ENCODE measurements around the gene ITIH3. TPM values are rescaled to one million over a fixed set of nuclear protein-coding genes. Genes with fewer than 3 reads are reported as not detected.
"Not testable (repeated sequence)": the region's sequence is repeated elsewhere in the genome, so short reads cannot be mapped to it uniquely, and the experiment has no call there.

ITIH3 gene
- total RNA-seq, 2 experiments from 2014 or later = not detected

- Mint-ChIP-seq H3K27ac (no peak overlapping the region), H3K4me3 (no peak overlapping the region), H3K9me3 (no peaks in the 10 kb centered on the region), H3K4me1 (peaks cover 10% of the 10 kb centered on the region), H3K27me3 (no peaks in the 10 kb centered on the region), H3K36me3 (ENCODE audit: low read depth) (no peaks in the 10 kb centered on the region)
- POLR2A ChIA-PET = interaction anchor here (0.6 kb wide), 1 partner anchor 8 kb away, joined by 3 read pairs; no protein-coding TSS in a partner anchor
- CTCF ChIA-PET = interaction anchor here (0.6 kb wide), 1 partner anchor 46 kb away, joined by 3 read pairs; no protein-coding TSS in a partner anchor
- DNase-seq = no peak
These were observed 19.4 kb upstream of the ITIH3 start for GRCh38 chr3:52774901-52775864.

GRCh38 chr3:52775877-52776276 is 18.7 kb upstream of the ITIH3 start:
- Mint-ChIP-seq H3K27ac (no peak overlapping the region), H3K4me1 (peaks cover 10% of the 10 kb centered on the region), H3K9me3 (no peaks in the 10 kb centered on the region), H3K4me3 (no peak overlapping the region), H3K27me3 (no peaks in the 10 kb centered on the region), H3K36me3 (ENCODE audit: low read depth) (no peaks in the 10 kb centered on the region)
- ChIA-PET POLR2A (no interaction called here), CTCF (interaction anchor here (0.6 to 0.7 kb wide), 2 partner anchors 10 to 45 kb away, joined by 3 read pairs; no protein-coding TSS in a partner anchor)
- no peak for DNase-seq

DNA sequence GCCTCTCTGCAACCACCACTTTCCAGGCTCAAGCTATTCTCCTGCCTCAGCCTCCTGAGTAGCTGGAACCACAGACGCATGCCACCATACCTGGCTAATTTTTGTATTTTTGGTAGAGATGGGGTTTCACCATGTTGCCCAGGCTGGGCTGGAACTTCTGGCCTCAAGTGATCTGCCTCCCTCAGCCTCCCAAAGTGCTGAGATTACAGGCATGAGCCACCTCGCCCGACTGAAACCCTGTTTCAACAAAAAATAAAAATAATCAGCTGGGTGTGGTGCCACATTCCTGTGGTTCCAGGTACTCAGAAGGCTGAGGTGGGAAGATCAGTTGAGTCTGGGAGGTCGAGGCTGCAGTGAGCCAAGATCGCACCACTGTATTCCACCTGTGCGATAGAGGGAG is 18.1 kb upstream of the ITIH3 start:
- DNase-seq, H3K27ac Mint-ChIP-seq, H3K4me3 Mint-ChIP-seq: not testable (repeated sequence)

DNA sequence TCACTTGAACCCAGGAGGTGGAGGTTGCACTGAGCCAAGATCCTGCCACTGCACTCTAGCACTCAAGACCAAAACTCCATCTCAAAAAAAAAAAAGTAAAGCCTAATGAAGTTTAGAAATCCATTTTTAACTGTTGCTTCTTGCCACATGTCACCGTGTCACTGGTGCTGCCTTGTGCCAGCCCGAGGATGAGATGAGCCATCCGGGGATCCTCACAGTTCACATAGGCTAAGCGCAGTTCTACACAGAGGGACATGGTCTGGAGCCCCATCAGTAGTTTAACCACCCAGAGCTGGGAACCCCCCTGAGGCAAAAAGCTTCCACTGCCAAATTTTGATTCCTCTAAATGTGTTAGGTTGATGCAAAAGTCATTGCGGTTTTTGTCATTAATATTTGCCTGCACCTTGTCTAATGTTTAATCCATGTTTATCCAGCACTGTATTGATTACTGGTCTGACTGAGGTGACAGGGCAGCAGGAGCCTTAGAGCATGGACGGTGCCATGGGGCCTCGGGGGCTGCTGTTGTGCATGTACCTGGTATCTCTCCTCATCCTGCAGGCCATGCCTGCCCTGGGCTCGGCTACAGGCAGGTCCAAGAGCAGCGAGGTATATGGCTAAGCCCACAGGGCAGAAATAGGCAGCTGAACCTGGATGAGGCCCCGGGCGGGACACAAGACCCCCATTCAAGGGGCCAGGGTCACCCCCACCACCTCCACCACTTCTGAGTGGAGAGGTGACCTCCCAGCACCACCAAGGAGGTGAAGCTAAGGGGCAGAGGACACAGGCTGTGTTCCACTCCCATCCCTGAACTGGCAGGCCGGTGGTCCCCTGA is 17.3 kb upstream of the ITIH3 start, which contains the start of gene ITIH1:
Gene ITIH1, plus strand, starts transcription at position 473 of the 832 bp plus-strand sequence. Its CDS starts 17 bp downstream, at position 490.
- DNase-seq = no peak
- Mint-ChIP-seq H3K27me3 (peaks cover 6% of the 10 kb centered on the region), H3K9me3 (no peaks in the 10 kb centered on the region), H3K4me3 (no peak within 1 kb of the TSS), H3K27ac (no peak within 1 kb of the TSS), H3K36me3 (ENCODE audit: low read depth) (no peaks in the 10 kb centered on the region), H3K4me1 (no peaks in the 10 kb centered on the region)
- ChIA-PET CTCF (no interaction called here), POLR2A (no interaction called here)

More for the DNA sequence above, 18.1 kb upstream of the ITIH3 start:
- H3K4me1 Mint-ChIP-seq; H3K36me3 Mint-ChIP-seq (ENCODE audit: low read depth); H3K27me3 Mint-ChIP-seq; POLR2A ChIA-PET; H3K9me3 Mint-ChIP-seq: not testable (repeated sequence)
- CTCF ChIA-PET = interaction anchor here (0.7 kb wide), 1 partner anchor 11 kb away, joined by 3 read pairs; no protein-coding TSS in a partner anchor

GRCh38 chr3:52777959-52778805 is 16.4 kb upstream of the ITIH3 start:
- no peak for DNase-seq
- H3K4me3 Mint-ChIP-seq = no peak overlapping the region
- CTCF ChIA-PET = no interaction called here
- no peaks in the 10 kb centered on the region for H3K9me3 Mint-ChIP-seq
- H3K4me1 Mint-ChIP-seq = no peaks in the 10 kb centered on the region
- no peak overlapping the region for H3K27ac Mint-ChIP-seq
- H3K36me3 Mint-ChIP-seq (ENCODE audit: low read depth) = no peaks in the 10 kb centered on the region
- POLR2A ChIA-PET = no interaction called here
- peaks cover 13% of the 10 kb centered on the region for H3K27me3 Mint-ChIP-seq

DNA sequence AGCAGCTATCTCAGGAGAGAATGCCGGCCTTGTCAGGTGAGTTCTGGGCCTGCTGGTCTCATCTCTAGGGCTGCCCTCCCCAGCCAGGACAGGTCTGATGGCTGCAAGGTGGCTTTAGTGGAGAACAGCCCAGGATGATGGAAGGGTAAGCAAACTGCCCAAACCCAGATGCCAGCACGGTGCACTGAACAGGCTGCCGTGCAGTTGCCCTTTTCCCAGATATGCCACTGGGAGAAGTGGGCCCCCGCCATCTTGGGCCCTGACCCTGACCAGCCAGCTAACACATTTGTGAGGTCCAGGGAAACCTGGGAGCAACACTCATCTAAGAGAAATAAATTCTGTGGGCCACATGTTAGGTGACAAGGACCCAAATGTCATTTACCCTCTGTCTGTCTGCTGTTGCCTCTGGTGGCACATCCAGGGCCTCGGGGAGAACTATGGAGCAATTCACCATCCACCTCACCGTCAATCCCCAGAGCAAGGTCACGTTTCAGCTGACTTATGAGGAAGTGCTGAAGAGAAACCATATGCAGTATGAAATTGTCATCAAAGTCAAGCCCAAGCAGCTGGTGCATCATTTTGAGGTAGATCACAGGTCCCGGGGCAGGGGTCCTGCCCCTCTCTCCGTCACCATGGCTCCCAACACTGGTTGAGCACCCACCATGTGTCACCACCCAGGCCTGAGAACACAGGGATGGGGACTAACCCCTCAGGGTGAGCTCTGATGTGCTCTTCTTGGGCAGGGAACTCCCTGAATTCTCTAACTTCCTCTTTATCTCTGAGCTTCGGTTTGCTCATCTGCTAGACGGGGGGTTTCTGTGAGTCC is 15.4 kb upstream of the ITIH3 start:
- CTCF ChIA-PET = interaction anchor here (0.5 kb wide), 1 partner anchor 114 kb away, joined by 3 read pairs; no protein-coding TSS in a partner anchor
- H3K4me1 Mint-ChIP-seq = no peaks in the 10 kb centered on the region
- H3K4me3 Mint-ChIP-seq = no peak overlapping the region
- peaks cover 14% of the 10 kb centered on the region for H3K27me3 Mint-ChIP-seq
- POLR2A ChIA-PET = interaction anchor here (0.7 to 2.0 kb wide), 2 partner anchors 10 to 472 kb away, joined by 4 to 5 read pairs; no protein-coding TSS in a partner anchor
- no peaks in the 10 kb centered on the region for H3K9me3 Mint-ChIP-seq
- DNase-seq = peak; percentile 2
- H3K36me3 Mint-ChIP-seq (ENCODE audit: low read depth) = no peaks in the 10 kb centered on the region
- H3K27ac Mint-ChIP-seq = no peak overlapping the region

DNA sequence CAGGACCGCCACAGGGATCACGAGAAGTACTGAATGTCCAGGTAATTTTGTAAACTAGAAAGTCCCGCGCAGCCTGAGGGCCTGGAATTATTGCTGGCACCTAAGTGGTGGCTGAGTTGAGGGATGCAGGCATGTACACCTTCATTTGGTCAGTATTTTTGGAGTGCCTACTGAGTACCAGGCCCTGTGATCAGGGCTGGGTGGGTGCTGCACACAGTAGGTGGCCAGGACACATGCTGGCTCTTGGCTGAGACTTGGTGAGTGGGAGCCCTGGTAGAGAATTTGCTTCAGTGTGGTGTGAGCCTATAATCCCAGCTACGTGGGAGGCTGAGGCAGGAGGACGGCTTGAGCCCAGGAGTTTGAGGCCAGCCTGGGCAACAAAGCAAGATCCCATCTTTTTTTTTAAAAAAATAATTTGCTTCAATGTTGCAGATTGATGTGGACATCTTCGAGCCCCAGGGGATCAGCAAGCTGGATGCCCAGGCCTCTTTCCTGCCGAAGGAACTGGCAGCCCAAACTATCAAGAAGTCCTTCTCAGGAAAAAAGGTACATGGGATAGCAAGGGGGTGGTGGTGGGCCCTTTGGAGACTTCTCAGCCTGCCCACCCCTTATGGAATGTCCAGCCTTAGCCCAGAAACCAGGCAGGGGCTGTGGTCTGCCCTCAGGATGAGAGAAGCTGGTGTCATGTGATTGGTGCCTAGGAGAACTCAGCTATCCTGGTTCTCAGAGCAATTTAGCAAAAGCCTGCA is 14.6 kb upstream of the ITIH3 start:
- CTCF ChIA-PET = no interaction called here

GRCh38 chr3:52781741-52782140 is 12.9 kb upstream of the ITIH3 start:
- no peak for DNase-seq
- H3K9me3 Mint-ChIP-seq = no peaks in the 10 kb centered on the region
- H3K27ac Mint-ChIP-seq = no peak overlapping the region
- no peaks in the 10 kb centered on the region for H3K36me3 Mint-ChIP-seq (ENCODE audit: low read depth)
- peaks cover 14% of the 10 kb centered on the region for H3K27me3 Mint-ChIP-seq
- CTCF ChIA-PET = no interaction called here
- POLR2A ChIA-PET = no interaction called here
- no peak overlapping the region for H3K4me3 Mint-ChIP-seq
- no peaks in the 10 kb centered on the region for H3K4me1 Mint-ChIP-seq

More for the DNA sequence above, 14.6 kb upstream of the ITIH3 start:
- Mint-ChIP-seq H3K9me3 (no peaks in the 10 kb centered on the region), H3K4me1 (no peaks in the 10 kb centered on the region), H3K36me3 (ENCODE audit: low read depth) (no peaks in the 10 kb centered on the region), H3K27me3 (peaks cover 14% of the 10 kb centered on the region), H3K4me3 (no peak overlapping the region), H3K27ac (no peak overlapping the region)
- POLR2A ChIA-PET = interaction anchor here (0.7 to 2.0 kb wide), 3 partner anchors 9 to 472 kb away, joined by 4 to 10 read pairs (median 5); partner anchors contain the start of gene NEK4
- DNase-seq = no peak

DNA sequence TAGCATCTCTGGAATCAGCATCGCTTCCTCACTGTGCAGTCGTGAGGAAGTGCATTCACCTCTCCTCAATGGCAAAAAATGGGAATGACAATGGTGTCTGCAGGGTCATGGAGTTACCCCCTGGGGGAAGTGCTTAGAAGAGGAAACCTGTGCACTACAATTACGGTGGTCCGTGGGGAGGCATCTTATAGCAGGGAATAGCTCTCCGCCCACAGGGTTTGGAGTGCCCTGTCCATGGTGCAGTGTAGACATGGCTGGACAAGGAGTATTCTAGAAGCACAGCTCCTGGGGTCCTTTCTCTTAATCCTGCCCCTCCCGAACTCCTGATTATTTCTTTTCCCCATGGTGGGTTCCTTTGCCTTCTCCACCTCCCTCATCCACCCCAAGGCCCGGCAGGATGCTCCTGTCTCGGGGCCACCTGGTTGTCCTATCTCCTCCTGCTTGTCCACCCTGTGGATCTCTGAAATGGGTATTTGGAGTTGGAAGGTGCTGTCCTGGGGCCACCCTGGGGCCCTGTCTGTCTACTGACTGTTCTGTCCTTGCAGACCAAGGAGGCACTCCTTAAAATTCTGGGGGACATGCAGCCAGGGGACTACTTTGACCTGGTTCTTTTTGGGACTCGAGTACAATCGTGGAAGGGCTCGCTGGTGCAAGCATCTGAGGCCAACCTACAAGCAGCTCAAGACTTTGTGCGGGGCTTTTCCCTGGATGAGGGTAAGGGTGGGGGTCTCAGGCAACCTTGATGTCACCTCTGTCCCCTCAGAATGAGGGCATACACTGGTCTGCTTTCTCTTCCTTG is 12.0 kb upstream of the ITIH3 start:
- ChIA-PET POLR2A (no interaction called here), CTCF (interaction anchor here (0.5 to 1.4 kb wide), 2 partner anchors 40 to 283 kb away, joined by 3 read pairs; no protein-coding TSS in a partner anchor)
- H3K9me3 Mint-ChIP-seq = no peaks in the 10 kb centered on the region
- no peaks in the 10 kb centered on the region for H3K4me1 Mint-ChIP-seq
- H3K27me3 Mint-ChIP-seq = peaks cover 14% of the 10 kb centered on the region
- no peak overlapping the region for H3K4me3 Mint-ChIP-seq
- H3K36me3 Mint-ChIP-seq (ENCODE audit: low read depth) = no peaks in the 10 kb centered on the region
- no peak overlapping the region for H3K27ac Mint-ChIP-seq
- no peak for DNase-seq

DNA sequence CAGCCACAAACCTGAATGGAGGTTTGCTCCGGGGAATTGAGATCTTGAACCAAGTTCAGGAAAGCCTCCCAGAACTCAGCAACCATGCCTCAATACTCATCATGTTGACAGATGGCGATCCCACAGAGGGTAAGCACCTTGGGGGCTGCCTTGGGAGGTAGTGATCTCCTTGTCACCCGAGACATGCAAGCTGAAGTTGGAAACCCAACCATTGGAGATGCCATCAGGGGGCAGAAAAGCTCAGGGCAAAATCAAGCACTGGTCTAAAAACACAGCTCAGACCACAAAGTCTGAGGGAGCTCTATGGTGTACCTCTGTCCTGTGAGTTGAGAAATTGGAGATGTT is 11.4 kb upstream of the ITIH3 start:
- Mint-ChIP-seq H3K9me3 (no peaks in the 10 kb centered on the region), H3K27me3 (peaks cover 14% of the 10 kb centered on the region), H3K4me3 (no peak overlapping the region), H3K36me3 (ENCODE audit: low read depth) (no peaks in the 10 kb centered on the region), H3K4me1 (no peaks in the 10 kb centered on the region), H3K27ac (no peak overlapping the region)
- POLR2A ChIA-PET = interaction anchor here (1.0 kb wide), 1 partner anchor 8 kb away, joined by 3 read pairs; no protein-coding TSS in a partner anchor
- CTCF ChIA-PET = interaction anchor here (1.4 kb wide), 1 partner anchor 41 kb away, joined by 3 read pairs; no protein-coding TSS in a partner anchor
- no peak for DNase-seq

Data from activated CD4-positive, alpha-beta memory T cell treated with anti-CD3 and anti-CD28 coated beads, Interleukin-2, amount 10 ng/mL, durations not matched to agents 7 days and 5 days (primary cell).